ENCODE measurements around the gene RBM39. TPM values are rescaled to one million over a fixed set of nuclear protein-coding genes. Genes with fewer than 3 reads are reported as not detected.

The RBM39 gene
- total and polyA plus RNA-seq, 2 of the 13 experiments (the other 11 are each of a cell fraction or from before 2014, with no cell fraction given) = 788 to 920 TPM

GRCh38 chr20:35768731-35769664 lies 26.9 kb upstream of the RBM39 start (continued):
- no peak for TF ChIP-seq PLSCR1 (CRISPR knock-in tag; IDR thresholded peaks at IDR 0.05; ENCODE audit: borderline replicate concordance)
- no peak for TF ChIP-seq ZZZ3 (CRISPR knock-in tag; IDR thresholded peaks at IDR 0.05; ENCODE audit: borderline replicate concordance)
- peak; percentile 90 for TF ChIP-seq IRF2 (CRISPR knock-in tag; IDR thresholded peaks at IDR 0.05)
- peak; percentile 32; the same call in 1 of the 2 replicates for TF ChIP-seq ZNF788 (CRISPR knock-in tag; IDR thresholded peaks at IDR 0.05; ENCODE audit: borderline replicate concordance)
- TF ChIP-seq, protein P1, sequence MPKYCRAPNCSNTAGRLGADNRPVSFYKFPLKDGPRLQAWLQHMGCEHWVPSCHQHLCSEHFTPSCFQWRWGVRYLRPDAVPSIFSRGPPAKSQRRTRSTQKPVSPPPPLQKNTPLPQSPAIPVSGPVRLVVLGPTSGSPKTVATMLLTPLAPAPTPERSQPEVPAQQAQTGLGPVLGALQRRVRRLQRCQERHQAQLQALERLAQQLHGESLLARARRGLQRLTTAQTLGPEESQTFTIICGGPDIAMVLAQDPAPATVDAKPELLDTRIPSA (CRISPR knock-in tag; IDR thresholded peaks at IDR 0.05; ENCODE audit: borderline replicate concordance) = no peak
- TF ChIP-seq, protein P2, sequence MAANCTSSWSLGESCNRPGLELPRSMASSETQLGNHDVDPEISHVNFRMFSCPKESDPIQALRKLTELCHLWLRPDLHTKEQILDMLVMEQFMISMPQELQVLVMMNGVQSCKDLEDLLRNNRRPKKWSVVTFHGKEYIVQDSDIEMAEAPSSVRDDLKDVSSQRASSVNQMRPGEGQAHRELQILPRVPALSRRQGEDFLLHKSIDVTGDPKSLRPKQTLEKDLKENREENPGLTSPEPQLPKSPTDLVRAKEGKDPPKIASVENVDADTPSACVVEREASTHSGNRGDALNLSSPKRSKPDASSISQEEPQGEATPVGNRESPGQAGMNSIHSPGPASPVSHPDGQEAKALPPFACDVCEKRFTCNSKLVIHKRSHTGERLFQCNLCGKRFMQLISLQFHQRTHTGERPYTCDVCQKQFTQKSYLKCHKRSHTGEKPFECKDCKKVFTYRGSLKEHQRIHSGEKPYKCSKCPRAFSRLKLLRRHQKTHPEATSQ (CRISPR knock-in tag; IDR thresholded peaks at IDR 0.05; ENCODE audit: borderline replicate concordance) = no peak
- TF ChIP-seq ZFY (CRISPR knock-in tag; IDR thresholded peaks at IDR 0.05) = peak; percentile 71
- TF ChIP-seq, protein P3, sequence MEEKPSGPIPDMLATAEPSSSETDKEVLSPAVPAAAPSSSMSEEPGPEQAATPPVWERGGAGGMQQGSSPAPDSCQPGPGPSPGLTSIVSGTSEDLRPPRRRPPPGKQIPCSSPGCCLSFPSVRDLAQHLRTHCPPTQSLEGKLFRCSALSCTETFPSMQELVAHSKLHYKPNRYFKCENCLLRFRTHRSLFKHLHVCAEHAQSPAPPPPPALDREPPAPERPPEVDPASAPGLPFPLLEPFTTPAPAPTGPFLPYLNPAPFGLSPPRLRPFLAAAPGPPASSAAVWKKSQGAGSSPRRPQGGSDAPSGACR (CRISPR knock-in tag; IDR thresholded peaks at IDR 0.05) = no peak
- TF ChIP-seq, protein P4, sequence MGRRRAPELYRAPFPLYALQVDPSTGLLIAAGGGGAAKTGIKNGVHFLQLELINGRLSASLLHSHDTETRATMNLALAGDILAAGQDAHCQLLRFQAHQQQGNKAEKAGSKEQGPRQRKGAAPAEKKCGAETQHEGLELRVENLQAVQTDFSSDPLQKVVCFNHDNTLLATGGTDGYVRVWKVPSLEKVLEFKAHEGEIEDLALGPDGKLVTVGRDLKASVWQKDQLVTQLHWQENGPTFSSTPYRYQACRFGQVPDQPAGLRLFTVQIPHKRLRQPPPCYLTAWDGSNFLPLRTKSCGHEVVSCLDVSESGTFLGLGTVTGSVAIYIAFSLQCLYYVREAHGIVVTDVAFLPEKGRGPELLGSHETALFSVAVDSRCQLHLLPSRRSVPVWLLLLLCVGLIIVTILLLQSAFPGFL (CRISPR knock-in tag; IDR thresholded peaks at IDR 0.05) = no peak
- 0 out of 2 replicates have a peak, but pooled peaks have one; percentile 29 for TF ChIP-seq HMG20B (CRISPR knock-in tag; conservative IDR thresholded peaks at IDR 0.05)
- TF ChIP-seq ZNF205 (CRISPR knock-in tag; IDR thresholded peaks at IDR 0.05) = peak; percentile 79
- TF ChIP-seq ZNF333 (CRISPR knock-in tag; IDR thresholded peaks at IDR 0.05; ENCODE audit: borderline replicate concordance) = no peak
- no peak for TF ChIP-seq SNRNP70 (IDR thresholded peaks at IDR 0.05; ENCODE audit: low read depth, low read length)
- TF ChIP-seq ZNF607 (CRISPR knock-in tag; IDR thresholded peaks at IDR 0.05; ENCODE audit: borderline replicate concordance) = no peak
- no peak for TF ChIP-seq HNF1A (IDR thresholded peaks at IDR 0.05; ENCODE audit: low read depth)
- TF ChIP-seq HNF1A (CRISPR knock-in tag; IDR thresholded peaks at IDR 0.05; ENCODE audit: borderline replicate concordance) = no peak
- TF ChIP-seq ZNF225 (CRISPR knock-in tag; IDR thresholded peaks at IDR 0.05) = no peak
- no peak for TF ChIP-seq ZNF567 (CRISPR knock-in tag; IDR thresholded peaks at IDR 0.05; ENCODE audit: borderline replicate concordance)
